Activated CD8-positive, alpha-beta T cell treated with anti-CD3 and anti-CD28 coated beads for 36 hours (primary cell): Measurements from ENCODE around the gene GLYR1. TPM values are rescaled to one million over a fixed set of nuclear protein-coding genes. Genes with fewer than 3 reads are reported as not detected.
A peak's percentile ranks its signal among the peaks of the same experiment; 100 is the strongest.

Experiments used
- ATAC-seq: fragments of 200-7000 bp; cut with Tn5 transposase; one replicate; pipeline ENCODE4 v1.10.0; 2021; ENCODE audit warnings: mild to moderate bottlenecking, moderate library complexity
- CTCF ChIA-PET: fragments of 350-600 bp; sonication (Branson Sonifier 250); formaldehyde crosslinking; loops from one replicate; lab custom pipeline; 2021; ENCODE audit warnings: antibody characterized with exemption; lab: Charles Lee
- POLR2A ChIA-PET: fragments of 350-600 bp; sonication (Branson Sonifier 250); formaldehyde crosslinking; loops from one replicate; lab custom pipeline; 2021; ENCODE audit warnings: antibody characterized with exemption; lab: Charles Lee
- DNase-seq: peaks from one replicate; pipeline ENCODE4 v3.0.0-alpha.2; 2020
- H3K27ac Mint-ChIP-seq: one replicate; pipeline ENCODE4 v1.8.0; 2021; ENCODE audit warnings: mild to moderate bottlenecking, mixed read lengths
- H3K27me3 Mint-ChIP-seq: one replicate; pipeline ENCODE4 v1.8.0; 2021; ENCODE audit warnings: mixed read lengths
- H3K36me3 Mint-ChIP-seq: one replicate; pipeline ENCODE4 v1.8.0; 2021; ENCODE audit warnings: low read depth, mixed read lengths
- H3K4me1 Mint-ChIP-seq: one replicate; pipeline ENCODE4 v1.8.0; 2021; ENCODE audit warnings: low read depth, mixed read lengths
- H3K4me3 Mint-ChIP-seq: one replicate; pipeline ENCODE4 v1.8.0; 2021; ENCODE audit warnings: mild to moderate bottlenecking, moderate library complexity, mixed read lengths
- H3K9me3 Mint-ChIP-seq: one replicate; pipeline ENCODE4 v1.8.0; 2021; ENCODE audit warnings: mixed read lengths
- CTCF ChIP-seq: fragments of 200-600 bp; IDR thresholded peaks from one replicate; pipeline ENCODE4 v1.8.0; 2022; ENCODE audit warnings: antibody characterized with exemption, mild to moderate bottlenecking
- intact Hi-C: fragments of 100-400 bp; cut with micrococcal nuclease; formaldehyde crosslinking; loops from one replicate; pipeline ENCODE4 v1.10.0; 2022
- total RNA-seq, 2 experiments: library from RNA; stranded (reverse); gene quantifications; one replicate each; pipeline ENCODE4 v1.2.3, GENCODE V29; 2021

The GLYR1 gene
- total RNA-seq, 2 experiments from 2014 or later = 63.7 to 64.8 TPM

- TF ChIP-seq CTCF = no peak
- H3K9me3 Mint-ChIP-seq = no peaks in the 10 kb centered on the region
- H3K4me1 Mint-ChIP-seq = peaks cover 13% of the 10 kb centered on the region
- peak overlapping the region; percentile 75 for H3K4me3 Mint-ChIP-seq
- POLR2A ChIA-PET = interaction anchor here (1.1 kb wide), 1 partner anchor 65 kb away, joined by 4 read pairs; no protein-coding TSS in a partner anchor
- ATAC-seq = peak; percentile 97
- intact Hi-C loops = no loop called here
- DNase-seq = peak; percentile 88
- peak overlapping the region; percentile 64 for H3K27ac Mint-ChIP-seq
- H3K36me3 Mint-ChIP-seq = peaks cover 8% of the 10 kb centered on the region
- CTCF ChIA-PET = interaction anchor here (1.0 to 1.3 kb wide), 2 partner anchors 68 to 399 kb away, joined by 3 to 8 read pairs; partner anchors contain the start of genes ANKS3 and DNAAF8
- H3K27me3 Mint-ChIP-seq = no peaks in the 10 kb centered on the region
These were observed 44.3 kb downstream of the GLYR1 start for GRCh38 chr16:4802659-4803287.

GRCh38 chr16:4801962-4802658 is 45.0 kb downstream of the GLYR1 start, which contains the start of gene ROGDI:
TSS of gene ROGDI (minus strand) at chr16:4802633. CDS start at chr16:4802571, 62 bp downstream.
- CTCF ChIA-PET = interaction anchor here (1.0 kb wide), 1 partner anchor 398 kb away, joined by 3 read pairs; no protein-coding TSS in a partner anchor

DNA sequence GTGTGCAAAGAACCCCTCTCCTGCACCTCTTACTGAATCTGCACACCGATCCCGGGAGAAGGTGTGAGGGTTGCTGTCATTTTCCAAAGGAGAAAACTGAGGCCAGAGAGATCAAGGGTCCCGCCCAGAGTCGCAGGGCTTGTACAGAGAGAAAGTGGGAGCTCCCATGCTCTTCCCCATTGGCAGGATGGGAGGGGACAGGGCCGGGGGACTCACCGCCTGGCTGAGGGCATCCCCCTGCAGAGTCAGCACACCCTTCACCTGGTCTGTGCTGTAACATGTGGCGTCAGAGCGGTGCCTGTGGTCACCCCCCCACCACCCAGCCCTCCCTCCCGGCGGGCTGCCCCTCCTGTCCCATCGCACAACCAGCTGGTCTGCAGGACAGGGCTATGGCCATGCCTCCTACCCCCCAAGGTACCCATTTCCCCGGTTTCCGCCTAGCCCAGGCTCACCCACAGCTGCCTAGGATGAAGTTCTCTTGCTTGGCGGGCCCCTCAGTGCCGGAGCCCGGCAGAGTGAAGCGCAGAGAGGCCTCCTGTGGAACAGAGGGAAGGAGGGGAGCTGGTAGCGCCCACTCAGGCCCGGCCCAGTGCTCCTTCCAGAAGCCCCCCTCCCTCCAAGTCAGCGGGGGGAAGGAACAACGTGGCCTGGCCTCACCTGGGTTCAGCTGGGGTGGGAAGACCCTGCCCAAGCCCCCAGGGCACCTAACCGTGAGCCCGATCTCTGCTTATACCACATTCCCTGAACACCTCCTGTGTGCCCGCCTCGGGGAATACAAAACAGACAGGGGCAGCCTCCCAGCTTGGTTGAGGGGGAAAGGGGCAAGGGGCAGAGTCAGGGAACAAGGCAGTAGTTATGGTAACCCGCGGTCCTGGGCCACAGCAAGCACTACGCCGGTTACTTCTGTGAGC is 45.8 kb downstream of the GLYR1 start:
- ChIA-PET POLR2A (interaction anchor here (0.9 to 1.1 kb wide), 2 partner anchors 38 to 64 kb away, joined by 3 to 4 read pairs; no protein-coding TSS in a partner anchor), CTCF (no interaction called here)
- no peaks in the 10 kb centered on the region for H3K27me3 Mint-ChIP-seq
- H3K4me3 Mint-ChIP-seq = peak overlapping the region; percentile 75
- H3K4me1 Mint-ChIP-seq = peaks cover 13% of the 10 kb centered on the region
- H3K27ac Mint-ChIP-seq = no peak overlapping the region
- intact Hi-C loops = no loop called here
- no peak for TF ChIP-seq CTCF
- no peaks in the 10 kb centered on the region for H3K9me3 Mint-ChIP-seq
- ATAC-seq (no peak), DNase-seq (no peak)
- peaks cover 2% of the 10 kb centered on the region for H3K36me3 Mint-ChIP-seq

More at GRCh38 chr16:4801962-4802658, 45.0 kb downstream of the GLYR1 start, which contains the start of gene ROGDI:
- Mint-ChIP-seq H3K36me3 (peaks cover 2% of the 10 kb centered on the region), H3K27me3 (no peaks in the 10 kb centered on the region), H3K9me3 (no peaks in the 10 kb centered on the region), H3K4me1 (peaks cover 13% of the 10 kb centered on the region), H3K27ac (peak within 1 kb of the TSS; percentile 64), H3K4me3 (peak within 1 kb of the TSS; percentile 75)
- POLR2A ChIA-PET = interaction anchor here (0.9 to 1.1 kb wide), 2 partner anchors 37 to 64 kb away, joined by 3 to 4 read pairs; no protein-coding TSS in a partner anchor
- peak; percentile 84 for DNase-seq
- peak; percentile 57 for ATAC-seq
- no peak for TF ChIP-seq CTCF
- intact Hi-C loops = no loop called here

- H3K9me3 Mint-ChIP-seq = no peaks in the 10 kb centered on the region
- intact Hi-C loops = no loop called here
- DNase-seq (no peak), ATAC-seq (no peak)
- TF ChIP-seq CTCF = no peak
- H3K27ac Mint-ChIP-seq = no peak overlapping the region
- H3K27me3 Mint-ChIP-seq = no peaks in the 10 kb centered on the region
- peaks cover 2% of the 10 kb centered on the region for H3K36me3 Mint-ChIP-seq
- H3K4me1 Mint-ChIP-seq = peaks cover 13% of the 10 kb centered on the region
- peak overlapping the region; percentile 26 for H3K4me3 Mint-ChIP-seq
- ChIA-PET CTCF (no interaction called here), POLR2A (interaction anchor here (1.1 kb wide), 1 partner anchor 12 kb away, joined by 3 read pairs; no protein-coding TSS in a partner anchor)
These were observed 46.6 kb downstream of the GLYR1 start for GRCh38 chr16:4800290-4801041.
